SKM-1 treated with dmso at 0.1 percent for 144 hours (cell line): ENCODE data around the gene PRDM16.

Experiments used
- DNase-seq: peaks from one replicate; lab custom pipeline; 2025; ENCODE audit not compliant: unreplicated experiment; lab: John Stamatoyannopoulos, UW

The PRDM16 gene

GRCh38 chr1:3068564-3069431 is at the start of gene PRDM16:
Gene PRDM16, plus strand, starts transcription at chr1:3069203. Its CDS starts 57 bp downstream, at chr1:3069260.
- no peak for DNase-seq

GRCh38 chr1:3019516-3020051 is 49.4 kb upstream of the PRDM16 start:
- DNase-seq = no peak

- DNase-seq = no peak
These were observed 48.6 kb upstream of the PRDM16 start for GRCh38 chr1:3020263-3020909.

GRCh38 chr1:3021233-3021671 is 47.8 kb upstream of the PRDM16 start, which contains the start of gene ACTRT2:
Gene ACTRT2, plus strand, starts transcription at chr1:3021467. Its CDS starts 220 bp downstream, at chr1:3021687.
- DNase-seq = no peak

GRCh38 chr1:3021801-3022401 is 47.1 kb upstream of the PRDM16 start:
- DNase-seq = no peak

GRCh38 chr1:3022511-3022973 is 46.5 kb upstream of the PRDM16 start:
- no peak for DNase-seq

- DNase-seq = no peak
These were observed 46.0 kb upstream of the PRDM16 start for GRCh38 chr1:3022976-3023375.

GRCh38 chr1:3024019-3024418 is 45.0 kb upstream of the PRDM16 start:
- no peak for DNase-seq

GRCh38 chr1:3024588-3024987 is 44.4 kb upstream of the PRDM16 start:
- no peak for DNase-seq

- DNase-seq = no peak
These were observed 42.9 kb upstream of the PRDM16 start for GRCh38 chr1:3026124-3026523.

- no peak for DNase-seq
These were observed 42.2 kb upstream of the PRDM16 start for GRCh38 chr1:3026581-3027391.

GRCh38 chr1:3027611-3028371 is 41.2 kb upstream of the PRDM16 start:
- DNase-seq = no peak

- DNase-seq = no peak
These were observed 40.3 kb upstream of the PRDM16 start for GRCh38 chr1:3028531-3029282.

- no peak for DNase-seq
These were observed 39.5 kb upstream of the PRDM16 start for GRCh38 chr1:3029481-3029961.

- DNase-seq = no peak
These were observed 38.9 kb upstream of the PRDM16 start for GRCh38 chr1:3029991-3030662.

GRCh38 chr1:3030663-3031381 is 38.2 kb upstream of the PRDM16 start:
- no peak for DNase-seq

GRCh38 chr1:3031401-3032221 is 37.4 kb upstream of the PRDM16 start:
- no peak for DNase-seq
